GM12801 (cell line): ENCODE data around the gene RORB.

Experiments
- CTCF ChIP-seq: IDR thresholded peaks from one replicate; pipeline ENCODE4 v1.5.1; 2011; ENCODE audit warnings: control low read depth; ENCODE audit not compliant: insufficient read length; ENCODE audit errors: extremely low read depth

Gene RORB

GRCh38 chr9:74517188-74517587 lies 20.1 kb downstream of the RORB start:
- TF ChIP-seq CTCF, result no peak

GRCh38 chr9:74519419-74519818 lies 22.3 kb downstream of the RORB start:
- no peak for TF ChIP-seq CTCF

- no peak for TF ChIP-seq CTCF
These were observed 23.9 kb downstream of the RORB start for GRCh38 chr9:74521009-74521408.

- no peak for TF ChIP-seq CTCF
These were observed 27.2 kb downstream of the RORB start for GRCh38 chr9:74524289-74524688.

GRCh38 chr9:74526215-74526614 lies 29.1 kb downstream of the RORB start:
- TF ChIP-seq CTCF, result no peak

- no peak for TF ChIP-seq CTCF
These were observed 30.6 kb downstream of the RORB start for GRCh38 chr9:74527718-74528117.

- no peak for TF ChIP-seq CTCF
These were observed 31.1 kb downstream of the RORB start for GRCh38 chr9:74528207-74528606.

GRCh38 chr9:74533253-74533652 lies 36.1 kb downstream of the RORB start:
- no peak for TF ChIP-seq CTCF
